Epithelial cell of esophagus (primary cell): Measurements from ENCODE around the gene SNIP1.
"Not testable (repeated sequence)": the region's sequence is repeated elsewhere in the genome, so short reads cannot be mapped to it uniquely, and the experiment has no call there.

Source experiments
- DNase-seq: peaks from one replicate; pipeline ENCODE4 v3.0.0; 2010; ENCODE audit warnings: low read depth
- H3K4me3 ChIP-seq: 2 replicates; pipeline ENCODE4 v1.5.1; 2011; ENCODE audit warnings: mild to moderate bottlenecking, low read length, control low read depth
- CTCF ChIP-seq: IDR thresholded peaks from 2 replicates; pipeline ENCODE4 v1.5.1; 2011; ENCODE audit warnings: low read depth, mild to moderate bottlenecking, low read length, control low read depth, inconsistent platforms; ENCODE audit not compliant: insufficient read depth; ENCODE audit errors: missing control alignments

The SNIP1 gene

GRCh38 chr1:37557402-37557801, 3.3 kb upstream of the SNIP1 start:
- H3K4me3 ChIP-seq: no peak overlapping the region
- DNase-seq: no peak
- no peak for TF ChIP-seq CTCF

GRCh38 chr1:37556712-37557196, 2.7 kb upstream of the SNIP1 start, which contains the start of gene DNALI1:
TSS of gene DNALI1 (plus strand) at chr1:37556940. CDS start at chr1:37556995, 55 bp downstream.
- no peak for TF ChIP-seq CTCF
- peak; percentile 76 for DNase-seq
- peak within 1 kb of the TSS; percentile 9 for H3K4me3 ChIP-seq

GRCh38 chr1:37553598-37553926, 531 bp downstream of the SNIP1 start:
- H3K4me3 ChIP-seq: peak overlapping the region; percentile 100
- TF ChIP-seq CTCF: no peak
- no peak for DNase-seq

- no peak for TF ChIP-seq CTCF
- DNase-seq: no peak
- no peak overlapping the region for H3K4me3 ChIP-seq
Observed at GRCh38 chr1:37549341-37549740, 4.8 kb downstream of the SNIP1 start.

- TF ChIP-seq CTCF: no peak
- DNase-seq: no peak
- H3K4me3 ChIP-seq: no peak overlapping the region
Observed at GRCh38 chr1:37545019-37545418, 9.1 kb downstream of the SNIP1 start.

- DNase-seq: no peak
- no peak for TF ChIP-seq CTCF
- no peak overlapping the region for H3K4me3 ChIP-seq
Observed at GRCh38 chr1:37544530-37544929, 9.6 kb downstream of the SNIP1 start.

GRCh38 chr1:37540036-37540785, 13.9 kb downstream of the SNIP1 start:
- no peak overlapping the region for H3K4me3 ChIP-seq
- no peak for TF ChIP-seq CTCF
- DNase-seq: no peak

- not testable (repeated sequence) for H3K4me3 ChIP-seq, DNase-seq
Observed at GRCh38 chr1:37539154-37539553, 14.9 kb downstream of the SNIP1 start.
